ENCODE measurements around the gene ZNF256.

DNA sequence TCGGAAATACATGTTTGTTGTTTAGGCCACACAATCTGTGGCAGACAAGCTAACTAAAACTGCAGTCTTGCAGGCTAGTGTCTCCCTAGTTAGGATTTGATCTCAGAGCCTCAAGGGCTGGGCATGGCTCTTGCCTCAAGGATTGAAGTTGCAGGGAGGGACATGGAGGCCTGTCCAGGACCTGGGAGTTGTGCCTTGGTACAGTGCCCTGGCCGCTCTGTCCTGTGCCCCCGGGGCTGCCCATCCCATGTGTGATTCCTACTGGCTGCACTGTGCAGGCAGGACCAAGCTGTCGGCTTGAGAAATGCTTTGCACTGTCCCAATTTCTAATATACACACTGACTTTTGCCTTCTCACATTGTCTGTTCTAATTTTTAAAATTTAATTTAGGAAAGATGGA lies 7.5 kb upstream of the ZNF256 start:
- TF ChIP-seq TAF1 (IDR thresholded peaks at IDR 0.05; ENCODE audit: borderline replicate concordance, insufficient read depth, low read length), result no peak
- TF ChIP-seq POLR2AphosphoS5 (IDR thresholded peaks at IDR 0.05; ENCODE audit: low read depth, low read length), result no peak
- TF ChIP-seq, protein P1, sequence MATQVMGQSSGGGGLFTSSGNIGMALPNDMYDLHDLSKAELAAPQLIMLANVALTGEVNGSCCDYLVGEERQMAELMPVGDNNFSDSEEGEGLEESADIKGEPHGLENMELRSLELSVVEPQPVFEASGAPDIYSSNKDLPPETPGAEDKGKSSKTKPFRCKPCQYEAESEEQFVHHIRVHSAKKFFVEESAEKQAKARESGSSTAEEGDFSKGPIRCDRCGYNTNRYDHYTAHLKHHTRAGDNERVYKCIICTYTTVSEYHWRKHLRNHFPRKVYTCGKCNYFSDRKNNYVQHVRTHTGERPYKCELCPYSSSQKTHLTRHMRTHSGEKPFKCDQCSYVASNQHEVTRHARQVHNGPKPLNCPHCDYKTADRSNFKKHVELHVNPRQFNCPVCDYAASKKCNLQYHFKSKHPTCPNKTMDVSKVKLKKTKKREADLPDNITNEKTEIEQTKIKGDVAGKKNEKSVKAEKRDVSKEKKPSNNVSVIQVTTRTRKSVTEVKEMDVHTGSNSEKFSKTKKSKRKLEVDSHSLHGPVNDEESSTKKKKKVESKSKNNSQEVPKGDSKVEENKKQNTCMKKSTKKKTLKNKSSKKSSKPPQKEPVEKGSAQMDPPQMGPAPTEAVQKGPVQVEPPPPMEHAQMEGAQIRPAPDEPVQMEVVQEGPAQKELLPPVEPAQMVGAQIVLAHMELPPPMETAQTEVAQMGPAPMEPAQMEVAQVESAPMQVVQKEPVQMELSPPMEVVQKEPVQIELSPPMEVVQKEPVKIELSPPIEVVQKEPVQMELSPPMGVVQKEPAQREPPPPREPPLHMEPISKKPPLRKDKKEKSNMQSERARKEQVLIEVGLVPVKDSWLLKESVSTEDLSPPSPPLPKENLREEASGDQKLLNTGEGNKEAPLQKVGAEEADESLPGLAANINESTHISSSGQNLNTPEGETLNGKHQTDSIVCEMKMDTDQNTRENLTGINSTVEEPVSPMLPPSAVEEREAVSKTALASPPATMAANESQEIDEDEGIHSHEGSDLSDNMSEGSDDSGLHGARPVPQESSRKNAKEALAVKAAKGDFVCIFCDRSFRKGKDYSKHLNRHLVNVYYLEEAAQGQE (IDR thresholded peaks at IDR 0.05; ENCODE audit: insufficient read depth in 1 of 2, low read depth in 2 of 2, low read length in 2 of 2), result no peak
- no peak for TF ChIP-seq SIN3A (IDR thresholded peaks at IDR 0.05; ENCODE audit: borderline replicate concordance, insufficient read depth, low read length)

Data from PFSK-1 (cell line).